Suppressor macrophage treated with lipopolysaccharide for 1 hour (primary cell): ENCODE measurements around the gene TUBB2A.

Source experiments
- DNase-seq, 3 donors: peaks; one replicate each; pipeline ENCODE4 v3.0.0-alpha.2; 2020 to 2022

Gene TUBB2A

GRCh38 chr6:3118353-3119039 is 38.8 kb downstream of the TUBB2A start, which contains the start of gene BPHL:
Gene BPHL, plus strand, starts transcription at chr6:3118711. Its CDS starts 30 bp downstream, at chr6:3118741.
- peak; percentile 99 to 100 (median 100) for DNase-seq

- no peak for DNase-seq
These were observed 39.4 kb downstream of the TUBB2A start for GRCh38 chr6:3117912-3118352.

GRCh38 chr6:3114377-3114776 is 43.0 kb downstream of the TUBB2A start:
- no peak for DNase-seq

GRCh38 chr6:3109761-3110160 is 47.6 kb downstream of the TUBB2A start:
- peak in 2 of 3 donors; percentile 46 to 54 for DNase-seq

- DNase-seq = no peak
These were observed 48.5 kb downstream of the TUBB2A start for GRCh38 chr6:3108746-3109414.
